ENCODE measurements around the gene DDIT4.
"Not testable (repeated sequence)": the region's sequence is repeated elsewhere in the genome, so short reads cannot be mapped to it uniquely, and the experiment has no call there.

The DDIT4 gene

DNA sequence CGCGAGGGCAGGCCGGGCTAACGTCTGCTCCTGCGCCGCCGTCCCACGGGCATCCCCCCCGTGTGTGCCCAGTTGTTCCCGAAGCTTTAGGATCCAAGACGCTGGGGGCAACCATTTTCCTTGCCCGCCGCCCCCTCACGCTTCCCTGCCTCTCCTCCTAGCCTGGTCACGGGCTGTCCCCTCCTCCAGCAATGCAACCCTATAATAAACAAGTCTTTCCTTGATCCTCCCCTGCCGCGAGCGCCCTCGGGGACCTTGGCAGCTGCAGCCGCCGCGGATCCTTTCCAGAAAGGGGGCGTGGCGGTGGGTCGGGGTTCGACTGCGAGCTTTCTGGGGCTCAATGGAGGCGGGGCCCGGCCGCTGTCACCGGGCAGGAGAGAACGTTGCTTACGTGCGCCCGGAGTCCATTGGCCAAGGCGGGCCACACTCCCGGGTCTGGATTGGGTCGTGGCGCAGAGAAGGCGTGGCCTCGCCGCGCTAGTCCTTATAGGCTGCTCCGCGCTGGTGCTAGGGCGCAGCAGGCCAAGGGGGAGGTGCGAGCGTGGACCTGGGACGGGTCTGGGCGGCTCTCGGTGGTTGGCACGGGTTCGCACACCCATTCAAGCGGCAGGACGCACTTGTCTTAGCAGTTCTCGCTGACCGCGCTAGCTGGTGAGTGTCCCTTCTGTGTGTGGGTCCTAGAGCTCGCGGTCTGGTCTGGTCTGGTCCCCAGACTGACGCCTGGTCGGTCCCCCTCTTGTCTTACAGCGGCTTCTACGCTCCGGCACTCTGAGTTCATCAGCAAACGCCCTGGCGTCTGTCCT lies at the start of gene DDIT4:
Gene DDIT4, plus strand, starts transcription at position 515 of the 803 bp plus-strand sequence. CDS start 293 bp downstream, outside the sequence.
- peak; percentile 93 to 97 for DNase-seq (ENCODE audit: extremely low read depth in 1 of 2, low read depth in 1 of 2)

DNA sequence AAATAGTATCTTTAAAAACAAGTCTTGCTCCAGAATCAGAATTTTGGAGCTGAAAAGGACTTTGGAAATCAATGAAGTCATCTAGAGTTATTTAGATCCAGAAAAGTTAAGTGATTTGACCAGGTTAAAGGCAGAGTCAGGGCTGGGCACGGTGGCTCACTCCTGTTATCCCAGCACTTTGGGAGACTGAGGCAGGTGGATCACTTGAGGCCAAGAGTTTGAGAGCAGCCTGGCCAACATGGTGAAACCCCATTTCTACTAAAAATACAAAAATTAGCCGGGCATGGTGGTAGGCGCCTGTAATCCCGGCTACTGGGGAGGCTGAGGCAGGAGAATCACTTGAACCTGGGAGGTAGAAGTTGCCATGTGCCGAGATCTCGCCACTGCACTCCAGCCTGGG lies 49.5 kb upstream of the DDIT4 start:
- DNase-seq (ENCODE audit: extremely low read depth in 1 of 2, low read depth in 1 of 2) = not testable (repeated sequence)

GRCh38 chr10:72226418-72227027 lies 47.2 kb upstream of the DDIT4 start:
- DNase-seq (ENCODE audit: extremely low read depth in 1 of 2, low read depth in 1 of 2) = no peak

DNA sequence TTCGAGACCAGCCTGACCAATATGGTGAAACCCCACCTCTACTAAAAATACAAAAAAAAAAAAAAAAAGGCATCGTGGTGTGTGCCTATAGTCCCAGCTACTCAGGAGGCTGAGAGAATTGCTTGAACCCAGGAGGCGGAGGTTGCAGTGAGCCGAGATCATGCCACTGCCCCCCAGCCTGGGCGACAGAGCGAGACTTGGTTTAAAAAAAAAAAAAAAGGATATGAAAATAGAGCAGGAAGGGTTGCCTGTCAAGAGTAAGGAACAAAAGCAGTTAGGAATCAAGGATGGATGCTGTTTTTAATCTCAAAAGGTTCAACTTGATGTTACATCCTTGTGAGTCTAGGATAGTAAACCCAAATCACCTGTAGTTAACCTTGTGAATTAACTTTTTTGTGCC lies 45.9 kb upstream of the DDIT4 start:
- DNase-seq (ENCODE audit: extremely low read depth in 1 of 2, low read depth in 1 of 2) = no peak

- no peak for DNase-seq (ENCODE audit: extremely low read depth in 1 of 2, low read depth in 1 of 2)
These were observed 45.4 kb upstream of the DDIT4 start for GRCh38 chr10:72228318-72228751.

- DNase-seq (ENCODE audit: extremely low read depth in 1 of 2, low read depth in 1 of 2) = no peak
These were observed 44.2 kb upstream of the DDIT4 start for GRCh38 chr10:72229261-72230251.

DNA sequence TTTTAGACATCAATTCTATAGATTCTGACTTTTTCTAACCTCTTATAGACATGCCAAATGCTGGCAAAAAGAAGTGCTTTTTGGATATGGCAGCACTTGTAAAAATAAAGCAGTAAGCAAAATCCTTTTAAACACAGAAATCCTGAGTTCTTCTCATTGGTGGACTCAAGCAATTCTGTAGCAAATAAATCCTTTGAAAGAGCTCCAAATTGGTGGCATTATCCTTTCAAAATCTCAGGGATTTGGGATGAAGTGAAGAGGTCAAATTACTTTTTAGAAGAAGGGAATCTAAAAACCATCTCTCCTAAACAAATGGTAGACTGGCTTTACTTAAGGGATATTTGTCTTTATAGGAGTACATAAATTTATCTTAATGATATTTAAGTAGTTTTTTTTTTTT lies 40.1 kb upstream of the DDIT4 start:
- no peak for DNase-seq (ENCODE audit: extremely low read depth in 1 of 2, low read depth in 1 of 2)

- no peak for DNase-seq (ENCODE audit: extremely low read depth in 1 of 2, low read depth in 1 of 2)
These were observed 39.1 kb upstream of the DDIT4 start for GRCh38 chr10:72234560-72235095.

DNA sequence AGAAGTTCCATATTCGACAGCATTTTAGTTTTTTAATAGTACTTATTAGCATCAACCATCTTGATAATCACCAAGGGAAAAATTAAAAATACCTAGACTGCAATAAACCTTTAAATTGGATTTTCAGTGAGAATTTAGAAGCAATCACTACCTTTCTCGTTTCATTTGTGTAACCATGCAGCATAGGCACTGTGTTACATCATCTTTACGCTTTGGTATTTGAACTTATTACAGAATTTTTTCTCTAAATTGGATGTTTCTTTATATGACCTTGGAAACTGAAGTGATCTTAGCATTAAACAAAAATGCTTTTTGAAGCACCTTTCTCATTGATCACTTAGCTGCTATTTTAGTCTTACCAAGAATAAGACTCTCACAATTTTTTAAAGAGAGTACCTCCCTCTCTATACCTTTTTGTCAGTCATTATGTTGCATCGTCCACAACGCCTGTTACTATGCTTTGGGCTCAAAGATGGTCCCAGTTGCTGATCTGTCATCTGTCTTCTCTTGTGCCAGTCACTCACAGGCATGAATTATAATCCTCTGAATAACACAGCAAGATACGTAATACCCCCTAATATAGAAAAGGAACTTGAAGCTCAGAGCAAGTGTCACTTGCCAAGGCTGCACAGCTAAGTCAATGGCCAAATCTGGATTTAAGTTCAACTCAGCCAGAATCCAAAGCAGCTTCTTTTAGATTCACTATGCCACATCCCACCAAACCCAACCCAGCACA lies 38.0 kb upstream of the DDIT4 start:
- DNase-seq (ENCODE audit: extremely low read depth in 1 of 2, low read depth in 1 of 2) = no peak

GRCh38 chr10:72238392-72239175 lies 35.1 kb upstream of the DDIT4 start:
- DNase-seq (ENCODE audit: extremely low read depth in 1 of 2, low read depth in 1 of 2) = no peak

GRCh38 chr10:72239409-72239808 lies 34.3 kb upstream of the DDIT4 start:
- no peak for DNase-seq (ENCODE audit: extremely low read depth in 1 of 2, low read depth in 1 of 2)

DNA sequence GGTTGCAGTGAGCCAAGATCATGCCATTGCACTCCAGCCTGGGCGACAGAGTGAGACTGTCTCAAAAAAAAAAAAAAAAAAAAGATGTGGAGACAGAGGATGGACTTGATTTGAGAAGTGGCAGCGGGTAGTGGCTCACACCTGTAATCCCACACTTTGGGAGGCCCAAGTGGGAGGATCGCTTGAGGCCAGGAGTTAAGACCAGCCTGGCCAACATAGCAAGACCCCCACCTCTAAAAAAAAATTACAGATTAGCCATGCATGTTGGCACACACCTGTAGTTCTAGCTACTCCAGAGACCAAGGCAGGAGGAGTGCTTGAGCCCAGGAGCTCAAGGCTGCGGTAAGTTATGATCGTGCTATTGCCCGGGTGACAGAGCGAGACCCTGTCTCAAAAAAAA lies 33.4 kb upstream of the DDIT4 start:
- DNase-seq (ENCODE audit: extremely low read depth in 1 of 2, low read depth in 1 of 2) = no peak

DNA sequence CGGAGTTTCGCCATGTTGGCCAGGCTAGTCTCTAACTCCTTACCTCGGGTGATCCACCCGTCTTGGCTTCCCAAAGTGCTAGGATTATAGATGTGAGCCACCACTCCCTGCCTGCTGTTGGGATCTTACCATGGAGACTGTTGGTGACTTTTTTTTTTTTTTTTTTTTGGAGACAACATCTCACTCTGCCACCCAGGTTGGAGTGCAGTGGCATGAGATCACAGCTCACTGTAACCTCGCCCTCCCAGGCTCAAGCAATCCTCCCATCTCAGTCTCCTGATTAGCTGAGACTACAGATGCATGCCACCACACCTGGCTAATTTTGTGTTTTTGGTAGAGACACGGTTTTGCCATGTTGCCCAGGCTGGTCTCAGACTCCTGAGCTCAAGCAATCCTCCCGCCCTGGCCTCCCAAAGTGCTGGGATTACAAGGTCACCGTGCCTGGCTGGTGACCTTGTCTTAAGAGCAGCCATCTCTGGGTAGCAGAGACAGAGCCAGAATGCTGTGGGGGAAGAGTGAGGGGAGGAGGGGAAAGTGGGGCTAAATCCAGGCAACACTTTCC lies 32.0 kb upstream of the DDIT4 start:
- DNase-seq (ENCODE audit: extremely low read depth in 1 of 2, low read depth in 1 of 2) = no peak

DNA sequence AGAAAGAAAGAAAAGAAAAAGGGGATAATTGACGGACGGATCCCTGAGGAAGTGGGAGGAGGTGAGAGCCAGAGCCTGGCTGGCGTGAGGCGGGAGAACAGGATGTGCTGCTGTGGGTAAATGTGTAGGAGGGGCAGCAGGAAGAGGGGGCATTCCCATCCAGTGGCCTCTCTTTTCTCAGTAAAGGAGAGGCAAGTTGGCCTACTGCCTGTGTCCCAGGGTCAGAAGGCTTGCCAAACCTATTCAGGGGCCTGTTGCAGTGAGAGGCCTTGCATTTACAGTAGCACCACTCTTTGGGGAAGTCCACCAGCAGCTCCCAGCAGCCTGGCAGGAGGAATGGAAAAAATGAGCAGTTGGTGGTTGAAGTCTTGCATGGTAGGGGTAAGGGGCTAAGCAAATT lies 31.0 kb upstream of the DDIT4 start:
- no peak for DNase-seq (ENCODE audit: extremely low read depth in 1 of 2, low read depth in 1 of 2)

- no peak for DNase-seq (ENCODE audit: extremely low read depth in 1 of 2, low read depth in 1 of 2)
These were observed 29.8 kb upstream of the DDIT4 start for GRCh38 chr10:72243822-72244437.

- DNase-seq (ENCODE audit: extremely low read depth in 1 of 2, low read depth in 1 of 2) = no peak
These were observed 29.1 kb upstream of the DDIT4 start for GRCh38 chr10:72244573-72245038.

- no peak for DNase-seq (ENCODE audit: extremely low read depth in 1 of 2, low read depth in 1 of 2)
These were observed 27.7 kb upstream of the DDIT4 start for GRCh38 chr10:72245949-72246525.

GRCh38 chr10:72248468-72249151 lies 25.1 kb upstream of the DDIT4 start:
- peak; percentile 40 to 49 for DNase-seq (ENCODE audit: extremely low read depth in 1 of 2, low read depth in 1 of 2)
